HG03139 (cell line): Measurements from ENCODE around the gene GPX3.

Experiments used
- ATAC-seq: cut with Tn5 transposase; IDR thresholded peaks from one replicate; pipeline ENCODE4 v1.9.1; 2021; ENCODE audit not compliant: unreplicated experiment

Gene GPX3

GRCh38 chr5:151020304-151021110 lies at the start of gene GPX3:
Gene GPX3, plus strand, starts transcription at chr5:151020591. Its CDS starts 64 bp downstream, at chr5:151020655.
- ATAC-seq = peak; percentile 78

- ATAC-seq = no peak
These were observed 41.8 kb upstream of the GPX3 start for GRCh38 chr5:150978590-150978989.

GRCh38 chr5:150987746-150988145 lies 32.6 kb upstream of the GPX3 start:
- no peak for ATAC-seq

- no peak for ATAC-seq
These were observed 30.7 kb upstream of the GPX3 start for GRCh38 chr5:150989695-150990094.

- ATAC-seq = no peak
These were observed 27.7 kb upstream of the GPX3 start for GRCh38 chr5:150992705-150993104.

GRCh38 chr5:150993422-150993821 lies 27.0 kb upstream of the GPX3 start:
- no peak for ATAC-seq

- no peak for ATAC-seq
These were observed 26.5 kb upstream of the GPX3 start for GRCh38 chr5:150993826-150994412.

GRCh38 chr5:150999704-151000442 lies 20.5 kb upstream of the GPX3 start:
- no peak for ATAC-seq

- ATAC-seq = no peak
These were observed 19.0 kb upstream of the GPX3 start for GRCh38 chr5:151001436-151001835.

GRCh38 chr5:151002250-151002649 lies 18.1 kb upstream of the GPX3 start:
- no peak for ATAC-seq

- no peak for ATAC-seq
These were observed 17.5 kb upstream of the GPX3 start for GRCh38 chr5:151002681-151003502.

GRCh38 chr5:151003503-151003860 lies 16.9 kb upstream of the GPX3 start:
- ATAC-seq = no peak

- no peak for ATAC-seq
These were observed 15.9 kb upstream of the GPX3 start for GRCh38 chr5:151004499-151004898.

GRCh38 chr5:151005187-151005949 lies 15.0 kb upstream of the GPX3 start:
- no peak for ATAC-seq

- ATAC-seq = no peak
These were observed 14.3 kb upstream of the GPX3 start for GRCh38 chr5:151005950-151006576.

GRCh38 chr5:151006704-151007334 lies 13.6 kb upstream of the GPX3 start:
- ATAC-seq = no peak

- ATAC-seq = no peak
These were observed 12.8 kb upstream of the GPX3 start for GRCh38 chr5:151007430-151008209.

GRCh38 chr5:151008210-151008491 lies 12.2 kb upstream of the GPX3 start:
- ATAC-seq = no peak

- no peak for ATAC-seq
These were observed 11.5 kb upstream of the GPX3 start for GRCh38 chr5:151008906-151009305.
